Kidney (tissue), 14 donors: Measurements from ENCODE around the gene DSCAML1. TPM values are rescaled to one million over a fixed set of nuclear protein-coding genes. Genes with fewer than 3 reads are reported as not detected.

Experiments used
- DNase-seq, 5 donors: peaks; one replicate each; pipeline ENCODE4 v3.0.0-alpha.2; 2013 to 2020
- FAIRE-seq: peaks from 2 replicates; lab custom pipeline; 2012; peaks lifted over from hg19 to GRCh38; lab: Jason Lieb, UNC
- H3K27ac ChIP-seq, 2 donors: one replicate each; pipeline ENCODE4 v1.7.0; 2013; ENCODE audit warnings: low read depth in 2 of 2, low read length in 2 of 2, inconsistent platforms in 1 of 2
- H3K27me3 ChIP-seq: one replicate; pipeline ENCODE4 v1.7.1; 2013; ENCODE audit warnings: low read length, inconsistent platforms; ENCODE audit not compliant: control insufficient read depth, insufficient read depth
- H3K36me3 ChIP-seq, 3 donors: one replicate each; pipeline versions ENCODE4 v1.7.0 to v1.7.1; 2013; ENCODE audit warnings: low read length in 3 of 3, control low read depth in 1 of 3, inconsistent platforms in 1 of 3; ENCODE audit not compliant: insufficient read depth in 3 of 3, control insufficient read depth in 2 of 3
- H3K4me1 ChIP-seq, 3 donors: one replicate each; pipeline versions ENCODE4 v1.7.0 to v1.7.1; 2013; ENCODE audit warnings: low read length in 3 of 3, inconsistent platforms in 1 of 3, low read depth in 1 of 3; ENCODE audit not compliant: control insufficient read depth in 2 of 3, insufficient read depth in 2 of 3
- H3K4me3 ChIP-seq, 3 donors: one replicate each; pipeline versions ENCODE4 v1.7.0 to v1.8.1; 2013; ENCODE audit warnings: low read length in 3 of 3, control low read depth in 1 of 3, inconsistent platforms in 1 of 3
- H3K9ac ChIP-seq, 3 donors: one replicate each; pipeline versions ENCODE4 v1.7.0 to v1.7.1; 2013; ENCODE audit warnings: low read length in 3 of 3, control low read depth in 1 of 3, inconsistent platforms in 1 of 3
- H3K9me3 ChIP-seq, 3 donors: one replicate each; pipeline versions ENCODE4 v1.7.0 to v1.7.1; 2013; ENCODE audit warnings: low read length in 3 of 3, control low read depth in 1 of 3, inconsistent platforms in 1 of 3; ENCODE audit not compliant: control insufficient read depth in 2 of 3, insufficient read depth in 1 of 3
- intact Hi-C: fragments of 100-400 bp; cut with DNase I; formaldehyde crosslinking; loops from one replicate; pipeline ENCODE4 v1.11.1; 2022
- polyA plus RNA-seq: library from polyadenylated mRNA; stranded (reverse); fragments of 350-450 nt; fragmentation: Illumina TruSeq; extraction: RNeasy Lipid Tissue Mini Kit (QIAGEN cat#74804); gene quantifications from one replicate; pipeline ENCODE4 v1.2.3, GENCODE V29; 2014; ENCODE audit warnings: low read depth, low replicate concordance; ENCODE audit not compliant: insufficient read depth
- total RNA-seq: library from RNA; stranded (reverse); fragmentation: NEBNext Ultra II Directional; extraction: Animal tissue kit (Norgen Biotek cat#: 25700); gene quantifications from one replicate; pipeline ENCODE4 v1.2.1, GENCODE V29; 2021
- TF ChIP-seq, protein P1 (sequence below): IDR thresholded peaks from 3 replicates; pipeline ENCODE4 v1.5.1; 2012; ENCODE audit warnings: mild to moderate bottlenecking, moderate library complexity, borderline replicate concordance; ENCODE audit not compliant: insufficient read depth; ENCODE audit errors: extremely low read depth
- donor health status: control.
- donor health status: control.
- donor health status: control.
- donor health status: control.
- donor health status: control.
- donor health status: DM: yes; HTN: yes; CAD: no.
- donor health status: Normal renal cell carcinoma (clear cell type).

The DSCAML1 gene
- total and polyA plus RNA-seq, 2 donors from 2014 or later, result 0.95 to 17.3 TPM

DNA sequence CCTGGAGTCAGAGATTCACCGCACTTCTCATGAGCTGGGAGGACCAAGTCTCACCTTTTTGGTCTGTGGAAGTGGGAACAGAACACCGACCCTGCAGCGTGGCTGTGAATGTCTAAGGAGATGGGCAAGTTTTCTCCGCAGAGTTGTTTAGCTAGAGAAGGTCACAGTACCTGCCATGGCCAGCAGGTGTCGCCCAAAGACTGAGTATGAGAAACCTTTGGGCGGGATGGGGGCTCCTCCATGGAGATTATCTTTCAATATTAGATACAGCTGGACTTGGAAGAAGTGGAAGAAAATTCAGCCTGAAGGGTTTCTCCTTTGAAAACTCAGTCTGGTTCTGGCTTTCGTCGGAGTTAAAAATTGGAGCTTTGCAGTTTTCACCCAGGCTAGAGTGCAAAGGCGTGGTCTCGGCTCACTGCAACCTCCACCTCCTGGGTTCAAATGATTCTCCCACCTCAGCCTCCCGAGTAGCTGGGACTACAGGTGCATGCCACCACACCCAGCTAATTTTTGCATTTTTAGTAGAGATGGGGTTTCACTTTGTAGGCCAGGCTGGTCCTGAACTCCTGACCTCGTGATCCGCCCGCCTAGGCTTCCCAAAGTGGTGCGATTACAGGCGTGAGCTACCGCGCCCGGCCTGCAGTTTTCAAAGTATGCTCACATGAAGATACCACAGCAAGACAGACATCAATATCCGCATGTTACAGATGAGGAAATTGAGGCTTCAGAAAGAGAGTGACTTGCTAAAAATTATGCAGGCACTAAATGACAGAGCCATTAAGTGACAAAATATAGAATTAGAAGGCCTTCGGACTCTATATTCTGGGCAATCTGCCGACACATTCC is 10.7 kb upstream of the DSCAML1 start:
- Histone ChIP-seq H3K9ac (no peak overlapping the region), H3K27me3 (no peaks in the 10 kb centered on the region), H3K27ac (no peak overlapping the region), H3K4me1 (peaks cover 0 to 5% (median 0%) of the 10 kb centered on the region in 3 donors), H3K36me3 (peaks cover 0 to 2% (median 0%) of the 10 kb centered on the region in 3 donors), H3K9me3 (no peaks in the 10 kb centered on the region), H3K4me3 (no peak overlapping the region)
- TF ChIP-seq, protein P1, sequence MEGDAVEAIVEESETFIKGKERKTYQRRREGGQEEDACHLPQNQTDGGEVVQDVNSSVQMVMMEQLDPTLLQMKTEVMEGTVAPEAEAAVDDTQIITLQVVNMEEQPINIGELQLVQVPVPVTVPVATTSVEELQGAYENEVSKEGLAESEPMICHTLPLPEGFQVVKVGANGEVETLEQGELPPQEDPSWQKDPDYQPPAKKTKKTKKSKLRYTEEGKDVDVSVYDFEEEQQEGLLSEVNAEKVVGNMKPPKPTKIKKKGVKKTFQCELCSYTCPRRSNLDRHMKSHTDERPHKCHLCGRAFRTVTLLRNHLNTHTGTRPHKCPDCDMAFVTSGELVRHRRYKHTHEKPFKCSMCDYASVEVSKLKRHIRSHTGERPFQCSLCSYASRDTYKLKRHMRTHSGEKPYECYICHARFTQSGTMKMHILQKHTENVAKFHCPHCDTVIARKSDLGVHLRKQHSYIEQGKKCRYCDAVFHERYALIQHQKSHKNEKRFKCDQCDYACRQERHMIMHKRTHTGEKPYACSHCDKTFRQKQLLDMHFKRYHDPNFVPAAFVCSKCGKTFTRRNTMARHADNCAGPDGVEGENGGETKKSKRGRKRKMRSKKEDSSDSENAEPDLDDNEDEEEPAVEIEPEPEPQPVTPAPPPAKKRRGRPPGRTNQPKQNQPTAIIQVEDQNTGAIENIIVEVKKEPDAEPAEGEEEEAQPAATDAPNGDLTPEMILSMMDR, result peak; percentile 91
- intact Hi-C loops, result no loop called here
- peak; percentile 73 to 90 (median 83) for DNase-seq
- no peak for FAIRE-seq

DNA sequence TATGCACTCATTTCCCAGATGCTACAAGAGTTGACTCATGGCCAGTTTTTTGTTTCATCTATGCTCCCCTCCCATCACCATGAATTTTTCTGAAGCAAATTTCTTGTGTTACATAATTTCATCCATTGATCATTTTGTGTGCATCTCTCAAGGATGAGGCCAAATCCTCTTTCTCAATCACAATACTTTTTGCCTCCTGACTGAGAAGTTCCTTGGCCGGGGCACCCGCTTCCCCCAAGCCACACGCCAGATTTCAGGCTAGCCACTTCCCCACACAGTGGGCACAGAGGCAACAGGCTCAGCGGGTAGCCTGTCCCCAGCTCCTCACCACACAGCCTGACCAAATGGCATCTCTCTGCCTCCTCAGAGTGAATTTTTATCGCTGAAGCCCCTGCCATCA is 9.8 kb upstream of the DSCAML1 start:
- peaks cover 0 to 8% (median 0%) of the 10 kb centered on the region in 3 donors for H3K36me3 ChIP-seq
- intact Hi-C loops, result no loop called here
- H3K9me3 ChIP-seq, result no peaks in the 10 kb centered on the region
- FAIRE-seq (no peak), DNase-seq (peak in 1 of 5 donors; percentile 59)
- TF ChIP-seq, protein P1, result no peak
- no peaks in the 10 kb centered on the region for H3K27me3 ChIP-seq
- H3K9ac ChIP-seq, result no peak overlapping the region
- H3K4me3 ChIP-seq, result no peak overlapping the region
- peaks cover 0 to 5% (median 0%) of the 10 kb centered on the region in 3 donors for H3K4me1 ChIP-seq
- H3K27ac ChIP-seq, result no peak overlapping the region

DNA sequence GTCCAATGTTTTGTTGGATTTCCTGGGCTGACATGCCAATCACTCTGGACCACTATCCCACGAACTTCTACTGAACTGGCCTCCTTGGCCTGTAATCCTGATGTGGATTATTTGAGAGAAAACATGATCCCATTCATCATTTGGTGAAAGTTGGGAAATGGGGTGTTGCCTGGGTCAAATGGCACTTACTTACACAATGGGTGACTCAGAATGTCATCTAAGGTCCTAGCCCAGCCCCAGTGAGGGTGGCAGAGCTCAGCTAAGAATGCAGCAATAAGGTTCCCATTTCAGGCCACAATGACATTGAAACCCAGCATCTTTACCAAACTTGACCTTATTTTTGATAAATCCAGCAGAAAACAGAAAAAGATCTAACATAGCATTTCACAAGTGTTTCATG is 8.0 kb upstream of the DSCAML1 start:
- intact Hi-C loops, result no loop called here
- TF ChIP-seq, protein P1, result no peak
- no peaks in the 10 kb centered on the region for H3K9me3 ChIP-seq
- peaks cover 0 to 5% (median 0%) of the 10 kb centered on the region in 3 donors for H3K4me1 ChIP-seq
- H3K27me3 ChIP-seq, result no peaks in the 10 kb centered on the region
- no peak for DNase-seq
- no peak for FAIRE-seq
- peaks cover 0 to 8% (median 0%) of the 10 kb centered on the region in 3 donors for H3K36me3 ChIP-seq
- no peak overlapping the region for H3K9ac ChIP-seq
- H3K27ac ChIP-seq, result no peak overlapping the region
- no peak overlapping the region for H3K4me3 ChIP-seq
